GM12878 (cell line): ENCODE measurements around the gene IFITM1. TPM values are rescaled to one million over a fixed set of nuclear protein-coding genes. Genes with fewer than 3 reads are reported as not detected.
"Not testable (repeated sequence)": the region's sequence is repeated elsewhere in the genome, so short reads cannot be mapped to it uniquely, and the experiment has no call there.

Source experiments
- ATAC-seq: fragments of 200-7000 bp; cut with Tn5 transposase; 3 replicates; pipeline ENCODE4 v1.9.1; 2020; ENCODE audit warnings: mild to moderate bottlenecking, moderate library complexity
- BruUV-seq: library from RNA; stranded (reverse); fragments of 400-500 nt; replicated peaks from 2 replicates; lab custom pipeline; 2021; lab: Mats Ljungman, UMichigan
- CTCF ChIA-PET: fragments of 300-600 bp; sonication (Branson Sonifier 250); formaldehyde crosslinking; extraction: SDS; loops from one replicate; lab custom pipeline; 2021; ENCODE audit warnings: inconsistent platforms; lab: Yijun Ruan, JAX
- POLR2A ChIA-PET: fragments of 350-600 bp; formaldehyde crosslinking; extraction: SDS; loops from one replicate; lab custom pipeline; 2021; ENCODE audit warnings: inconsistent platforms; lab: Charles Lee
- RAD21 ChIA-PET: fragments of 300-600 bp; sonication (Branson Sonifier 250); formaldehyde crosslinking; loops from one replicate; lab custom pipeline; 2023; ENCODE audit warnings: antibody characterized with exemption; ENCODE audit not compliant: unreplicated experiment; lab: Charles Lee
- SMC1A ChIA-PET: fragments of 300-600 bp; sonication (Branson Sonifier 250); formaldehyde crosslinking; loops from one replicate; lab custom pipeline; 2023; ENCODE audit not compliant: unreplicated experiment, uncharacterized antibody; lab: Charles Lee
- DNase-seq: peaks from one replicate; pipeline ENCODE4 v3.0.0-alpha.2; 2011; ENCODE audit warnings: low read depth, low spot score
- FAIRE-seq: peaks from 3 replicates; lab custom pipeline; 2011; peaks lifted over from hg19 to GRCh38; lab: Jason Lieb, UNC
- H2AFZ ChIP-seq: 2 replicates; pipeline ENCODE4 v1.6.0; 2011; ENCODE audit warnings: low read depth, low read length, control low read depth; ENCODE audit not compliant: control insufficient read depth
- H3K27ac ChIP-seq: 2 replicates; pipeline ENCODE4 v1.5.1; 2011; ENCODE audit warnings: control low read depth; ENCODE audit not compliant: control insufficient read depth, insufficient read depth
- H3K27me3 ChIP-seq, 2 experiments: replicated peaks in 1 of 2; 2 replicates each; pipeline versions ENCODE4 v1.6.0 to v1.6.1; 2011; ENCODE audit warnings: low read length in 1 of 2; ENCODE audit not compliant: control insufficient read depth in 2 of 2, insufficient read depth in 2 of 2
- H3K36me3 ChIP-seq, 2 experiments: 2 replicates each; pipeline ENCODE4 v1.5.1; 2011; ENCODE audit warnings: low read length in 1 of 2; ENCODE audit not compliant: control insufficient read depth in 2 of 2, insufficient read depth in 2 of 2
- H3K4me1 ChIP-seq: 2 replicates; pipeline ENCODE4 v1.6.1; 2011; ENCODE audit warnings: mild to moderate bottlenecking, low read length, moderate library complexity, mixed read lengths; ENCODE audit not compliant: control insufficient read depth, insufficient read depth
- H3K4me2 ChIP-seq: 2 replicates; pipeline ENCODE4 v1.6.0; 2011; ENCODE audit warnings: control low read depth; ENCODE audit not compliant: control insufficient read depth, insufficient read depth
- H3K4me3 ChIP-seq: fragments of 200-600 bp; sonication (generic); 2 replicates; pipeline ENCODE4 v1.5.1; 2016
- H3K79me2 ChIP-seq: 2 replicates; pipeline ENCODE4 v1.6.0; 2011; ENCODE audit warnings: low read length; ENCODE audit not compliant: control insufficient read depth, insufficient read depth
- H3K9ac ChIP-seq: 2 replicates; pipeline ENCODE4 v1.8.0; 2011; ENCODE audit warnings: low read length, control low read depth, mixed read lengths; ENCODE audit not compliant: control insufficient read depth, insufficient read depth
- H3K9me3 ChIP-seq: replicated peaks from 3 replicates; pipeline ENCODE4 v1.5.1; 2011; ENCODE audit warnings: mild to moderate bottlenecking, low read length; ENCODE audit not compliant: control insufficient read depth, insufficient read depth
- H4K20me1 ChIP-seq: 2 replicates; pipeline ENCODE4 v1.6.0; 2011; ENCODE audit not compliant: control insufficient read depth, insufficient read depth
- IKZF2 ChIP-seq, 2 experiments: fragments of 450-650 bp; IDR thresholded peaks; 2 replicates each; pipeline ENCODE4 v1.6.1; 2017; ENCODE audit warnings: mild to moderate bottlenecking in 2 of 2, moderate library complexity in 2 of 2
- WGBS: methylation state at CpG from one replicate; pipeline ENCODE4 v1.1.6; 2016; ENCODE audit warnings: low lambda C conversion rate; ENCODE audit not compliant: insufficient replicate concordance, insufficient coverage; ENCODE audit errors: missing lambda C conversion rate; 5-methylcytosine and 5-hydroxymethylcytosine counted together
- in situ Hi-C: fragments of 300-500 bp; cut with MboI; formaldehyde crosslinking; loops from 9 replicates; pipeline ENCODE4 v1.14.3; 2018; ENCODE audit warnings: mixed read lengths
- intact Hi-C: fragments of 100-400 bp; cut with micrococcal nuclease; formaldehyde crosslinking; loops from one replicate; pipeline ENCODE4 v1.14.2; 2022; ENCODE audit not compliant: unreplicated experiment
- polyA plus RNA-seq, 11 experiments: library from polyadenylated mRNA; depleted of rRNA in 4 of 11; unstranded in 6 of 11; stranded (reverse) in 5 of 11; fragments of >200 nt; fragmentation: Nextera tagmentation in 4 of 11; fragmentation: Illumina TruSeq in 1 of 11; extraction: Ambion mirVana in 4 of 11; extraction: Trizol in 1 of 11; gene quantifications; 1 replicate in 1 of 11; 2 replicates in 10 of 11; pipeline versions ENCODE4 v1.2.1 to v1.2.3, GENCODE V29; 2011 to 2016; ENCODE audit warnings: inconsistent platforms in 2 of 11, missing spikeins in 2 of 11, low read depth in 1 of 11
- total RNA-seq, 4 experiments: library from RNA; depleted of rRNA in 3 of 4; stranded (reverse); fragments of >200 nt in 3 of 4; fragmentation: Illumina TruSeq in 1 of 4; extraction: Trizol in 1 of 4; gene quantifications; 2 replicates each; pipeline versions ENCODE4 v1.2.1 to v1.2.3, GENCODE V29; 2013 to 2021

The IFITM1 gene
- total and polyA plus RNA-seq, 10 of the 15 experiments (the other 5 are each of a cell fraction or from before 2014, with no cell fraction given): 396 to 2,788 (median 607) TPM

- peak overlapping the region; percentile 71 for H3K4me2 ChIP-seq
- CTCF ChIA-PET: interaction anchor here (1.2 to 2.1 kb wide), 5 partner anchors 20 to 73 kb away, joined by 3 to 17 read pairs (median 6); partner anchors contain the start of gene PSMD13
- H3K27ac ChIP-seq: peak overlapping the region; percentile 86; the same call in 1 of the 2 replicates
- peak overlapping the region; percentile 84 for H3K9ac ChIP-seq
- 12% methylated on average over 5 of the region's 18 CpGs for WGBS
- H3K4me1 ChIP-seq: peaks cover 13% of the 10 kb centered on the region
- BruUV-seq, in situ Hi-C loops: not testable (repeated sequence)
- SMC1A ChIA-PET: interaction anchor here (0.6 to 2.0 kb wide), 8 partner anchors 18 to 139 kb away, joined by 3 to 14 read pairs (median 4); no protein-coding TSS in a partner anchor
- 0 out of 4 replicates have a peak, but pooled peaks of 1 of the 2 experiments have one; percentile 15 for TF ChIP-seq IKZF2 (IDR thresholded peaks at IDR 0.05)
- TF ChIP-seq, all 136 proteins: peak for 1; not testable (repeated sequence) for 135
- POLR2A ChIA-PET: interaction anchor here (0.8 to 2.1 kb wide), 8 partner anchors 7 to 195 kb away, joined by 3 to 20 read pairs (median 6); no protein-coding TSS in a partner anchor
- H4K20me1 ChIP-seq, H3K36me3 ChIP-seq, H3K27me3 ChIP-seq, H2AFZ ChIP-seq, DNase-seq, FAIRE-seq, H3K9me3 ChIP-seq: not testable (repeated sequence)
- peaks cover 57% of the 10 kb centered on the region for H3K79me2 ChIP-seq
- H3K4me3 ChIP-seq: peak overlapping the region; percentile 85; the same call in 1 of the 2 replicates
- ATAC-seq: 0 out of 3 replicates have a peak, but pooled peaks have one; percentile 4
- RAD21 ChIA-PET: interaction anchor here (1.1 to 1.9 kb wide), 4 partner anchors 17 to 59 kb away, joined by 3 to 16 read pairs (median 8); no protein-coding TSS in a partner anchor
- intact Hi-C loops: loop anchor here (2.0 to 10.0 kb wide), 3 partner anchors 103 to 209 kb away; partner anchors contain the start of genes ANO9, BET1L and RIC8A
These were observed 3.8 kb upstream of the IFITM1 start for GRCh38 chr11:309979-310572.

- H2AFZ ChIP-seq, H3K36me3 ChIP-seq, H4K20me1 ChIP-seq, H3K27me3 ChIP-seq, FAIRE-seq, in situ Hi-C loops, DNase-seq, intact Hi-C loops, H3K4me2 ChIP-seq, BruUV-seq, H3K9me3 ChIP-seq: not testable (repeated sequence)
- peak overlapping the region; percentile 75; the same call in 1 of the 2 replicates for H3K4me3 ChIP-seq
- CTCF ChIA-PET: interaction anchor here (1.7 to 2.6 kb wide), 4 partner anchors 16 to 44 kb away, joined by 5 to 24 read pairs (median 10); no protein-coding TSS in a partner anchor
- H3K27ac ChIP-seq: peak overlapping the region; percentile 98
- peaks cover 68% of the 10 kb centered on the region for H3K79me2 ChIP-seq
- H3K4me1 ChIP-seq: peaks cover 13% of the 10 kb centered on the region
- SMC1A ChIA-PET: interaction anchor here (2.1 to 2.7 kb wide), 3 partner anchors 18 to 44 kb away, joined by 6 to 19 read pairs (median 19); no protein-coding TSS in a partner anchor
- peak overlapping the region; percentile 99 for H3K9ac ChIP-seq
- POLR2A ChIA-PET: interaction anchor here (1.5 to 2.2 kb wide), 3 partner anchors 40 to 44 kb away, joined by 7 to 24 read pairs (median 15); no protein-coding TSS in a partner anchor
- ATAC-seq: peak; percentile 23
- WGBS: 1% methylated on average over 8 of the region's 71 CpGs
- RAD21 ChIA-PET: interaction anchor here (1.6 to 2.6 kb wide), 3 partner anchors 19 to 61 kb away, joined by 6 to 21 read pairs (median 8); no protein-coding TSS in a partner anchor
These were observed 2.7 kb upstream of the IFITM1 start for GRCh38 chr11:311013-311748.
